GM18499 (cell line): ENCODE data around the gene SLC6A9.

Experiments used
- ATAC-seq: cut with Tn5 transposase; IDR thresholded peaks from one replicate; pipeline ENCODE4 v1.9.1; 2021; ENCODE audit warnings: moderate number of reproducible peaks; ENCODE audit not compliant: insufficient read depth, unreplicated experiment

SLC6A9 gene

DNA sequence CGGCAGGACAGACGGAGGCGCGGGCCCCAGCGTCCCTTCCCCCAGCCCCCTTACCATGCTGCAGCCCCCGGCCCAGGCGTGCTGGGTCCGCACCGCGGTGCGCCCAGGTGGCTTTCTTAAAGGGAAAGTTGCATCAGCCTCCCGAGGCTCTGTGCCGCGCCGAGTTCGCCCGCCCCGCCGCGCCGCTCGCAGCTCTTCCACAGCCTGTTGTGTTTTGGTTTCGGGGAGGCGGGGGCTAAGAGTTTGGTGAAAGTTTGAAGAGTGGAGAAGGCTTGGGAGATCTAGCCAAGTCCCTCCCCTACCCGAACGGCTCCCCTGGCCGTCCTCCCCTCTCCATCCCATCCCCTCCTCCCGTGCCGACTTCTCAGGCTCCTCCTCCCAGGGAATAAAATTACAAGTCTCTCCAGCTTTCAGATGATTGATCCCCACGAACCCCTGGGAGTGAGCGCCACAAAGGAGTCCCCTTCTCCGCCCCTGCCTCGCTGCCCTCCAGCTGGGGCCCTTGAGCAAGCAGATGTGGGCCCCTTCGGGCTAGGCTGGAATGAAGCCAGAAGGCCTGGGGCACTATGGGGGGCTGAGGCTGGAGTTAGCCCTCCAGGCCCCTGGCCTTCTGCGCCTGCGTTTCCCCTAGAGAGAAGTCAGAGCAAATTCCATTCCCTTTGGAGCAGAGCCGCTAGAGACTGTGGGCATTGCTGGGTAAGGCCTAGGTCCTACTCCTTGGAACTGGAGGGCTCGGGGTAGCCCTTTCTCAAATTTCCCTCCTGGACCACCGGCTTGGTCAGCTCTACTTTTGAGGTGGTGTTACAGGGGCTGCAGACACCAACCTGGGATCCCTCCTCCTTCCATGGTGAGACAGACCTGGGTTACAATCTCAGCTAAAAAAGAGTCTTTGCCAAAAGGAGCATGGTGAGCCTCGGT lies at the start of gene SLC6A9:
TSS of gene SLC6A9 (minus strand) at position 211 of the 918 bp plus-strand sequence. CDS start 7,185 bp downstream, outside the sequence.
- no peak for ATAC-seq

DNA sequence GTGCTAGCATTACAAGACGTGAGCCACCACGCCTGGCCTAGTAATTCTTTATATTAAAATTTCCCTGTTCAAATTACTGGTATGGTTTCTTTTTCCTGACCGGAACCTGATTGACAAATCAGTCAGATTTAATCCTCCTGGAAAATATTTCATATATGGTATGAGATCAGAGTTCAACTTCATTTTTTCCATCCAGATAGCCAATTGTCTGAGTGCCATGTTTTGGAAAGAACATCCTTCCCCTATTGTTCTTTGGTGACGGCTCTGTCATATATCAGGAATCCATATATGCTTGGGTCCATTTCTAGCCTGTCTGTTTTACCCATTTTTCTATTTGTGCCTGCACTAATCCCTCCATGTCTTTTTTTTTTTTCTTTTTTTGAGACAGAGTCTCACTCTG lies 48.3 kb upstream of the SLC6A9 start:
- no peak for ATAC-seq

DNA sequence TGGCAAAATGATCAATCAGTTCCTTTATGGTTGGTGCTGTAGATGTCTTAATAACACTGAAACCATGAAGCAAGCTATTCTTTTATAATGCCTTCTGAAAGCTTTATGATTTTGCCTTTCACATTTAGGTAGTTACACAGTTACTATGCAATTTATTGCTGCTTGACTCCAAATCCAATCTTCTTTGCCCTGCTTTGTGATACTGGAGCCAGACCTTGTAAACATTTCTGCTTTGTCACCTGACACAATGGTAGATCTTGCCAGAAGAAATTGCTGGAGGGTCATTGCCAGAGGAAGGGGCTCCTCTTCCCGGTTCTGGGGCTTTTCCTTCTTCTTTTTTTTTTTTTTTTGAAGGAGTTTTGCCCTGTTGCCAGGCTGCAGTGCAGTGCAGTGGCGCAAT lies 46.8 kb upstream of the SLC6A9 start:
- ATAC-seq = no peak

DNA sequence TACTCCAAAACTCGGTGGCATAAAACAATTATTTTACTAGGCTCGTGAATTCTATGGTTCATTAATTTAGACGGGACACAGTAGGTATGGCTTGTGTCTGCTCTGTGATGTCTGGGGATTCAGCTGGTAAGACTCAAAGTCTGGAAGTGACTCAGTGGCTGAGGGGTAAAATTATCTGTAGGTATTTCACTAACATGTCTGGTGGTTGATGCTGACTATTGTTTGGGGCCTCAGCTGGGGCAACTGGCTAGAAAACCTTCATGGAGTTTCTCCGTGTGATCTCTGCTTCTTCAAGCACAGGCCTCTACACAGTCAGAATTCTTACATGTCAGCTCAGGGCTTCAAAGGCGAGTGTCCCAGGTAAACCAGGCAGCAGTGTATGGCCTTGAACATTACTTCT lies 46.2 kb upstream of the SLC6A9 start:
- no peak for ATAC-seq

DNA sequence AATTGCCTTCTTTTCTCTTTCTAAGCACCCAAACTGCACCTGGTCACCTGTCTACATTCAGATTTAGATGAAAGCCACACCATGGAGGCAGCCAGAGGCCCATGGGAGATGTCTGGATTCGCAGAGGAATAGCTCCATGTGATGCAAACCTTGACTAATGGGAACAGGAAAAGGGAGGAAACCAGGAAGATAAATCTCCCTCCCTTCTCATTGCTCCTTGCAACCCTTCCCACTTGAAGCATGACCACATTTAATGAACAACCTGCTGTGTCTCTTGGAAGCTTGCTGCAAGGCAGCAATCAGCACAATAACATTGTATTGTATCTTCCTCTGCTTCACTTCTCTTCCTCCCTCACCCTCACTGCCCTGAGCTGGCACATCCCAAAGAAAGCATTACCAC lies 44.8 kb upstream of the SLC6A9 start:
- no peak for ATAC-seq

DNA sequence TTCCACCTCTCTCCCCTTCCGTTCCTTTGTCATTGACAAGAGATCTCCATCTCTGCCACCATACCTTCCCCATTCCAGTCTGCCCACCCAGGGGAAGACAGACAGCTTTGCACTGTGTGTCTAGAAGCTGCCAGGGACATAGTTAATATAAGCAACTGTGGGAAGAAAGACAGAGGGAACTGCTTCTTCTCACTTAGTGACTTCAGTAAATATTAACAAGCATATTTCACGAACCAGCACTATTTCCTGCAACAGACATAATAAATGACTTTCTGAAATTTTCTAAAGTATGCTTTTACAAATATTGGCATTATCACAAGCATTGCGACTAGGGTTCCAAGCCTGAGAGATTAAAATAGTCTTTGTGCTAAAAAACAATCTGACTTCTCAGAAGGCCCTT lies 43.2 kb upstream of the SLC6A9 start:
- no peak for ATAC-seq

DNA sequence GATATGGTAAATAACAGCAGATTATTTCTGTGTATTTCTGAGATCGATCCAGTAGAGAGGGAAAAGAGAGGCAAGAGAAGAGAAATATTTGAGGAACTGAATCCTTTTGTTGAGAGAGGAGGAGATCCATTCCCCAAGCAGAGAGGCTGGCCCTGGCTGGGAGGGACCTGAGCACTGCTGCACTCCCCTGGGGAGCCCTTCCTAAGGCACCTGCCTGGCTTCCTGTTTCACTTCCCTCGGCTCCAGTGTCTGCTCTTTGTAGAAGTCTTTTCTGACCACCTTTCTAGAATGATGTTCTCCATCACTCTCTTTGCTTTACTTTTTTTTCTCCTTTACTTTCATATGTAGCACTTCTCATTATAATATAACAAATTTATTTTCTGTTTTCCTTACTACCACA lies 42.3 kb upstream of the SLC6A9 start:
- no peak for ATAC-seq

DNA sequence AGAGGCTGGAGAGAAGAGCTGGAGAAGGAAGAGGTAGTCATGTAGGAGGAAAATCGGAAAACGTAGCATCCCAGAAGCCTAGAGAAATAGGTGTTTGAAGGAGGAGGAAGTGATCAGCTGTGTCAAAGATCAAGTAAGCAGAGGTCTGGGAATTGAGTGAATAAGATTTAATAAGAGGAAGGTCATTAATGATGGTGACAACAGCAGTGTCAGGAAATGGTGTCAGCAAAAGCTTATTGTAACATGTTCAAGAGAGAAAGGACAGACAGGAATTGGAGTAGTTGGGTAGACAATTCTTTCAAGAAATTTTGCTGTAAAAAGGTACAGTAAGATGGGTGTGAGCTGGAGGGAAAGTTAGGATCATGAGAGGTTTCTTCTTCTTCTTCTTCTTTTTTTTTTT lies 41.6 kb upstream of the SLC6A9 start:
- ATAC-seq = no peak

DNA sequence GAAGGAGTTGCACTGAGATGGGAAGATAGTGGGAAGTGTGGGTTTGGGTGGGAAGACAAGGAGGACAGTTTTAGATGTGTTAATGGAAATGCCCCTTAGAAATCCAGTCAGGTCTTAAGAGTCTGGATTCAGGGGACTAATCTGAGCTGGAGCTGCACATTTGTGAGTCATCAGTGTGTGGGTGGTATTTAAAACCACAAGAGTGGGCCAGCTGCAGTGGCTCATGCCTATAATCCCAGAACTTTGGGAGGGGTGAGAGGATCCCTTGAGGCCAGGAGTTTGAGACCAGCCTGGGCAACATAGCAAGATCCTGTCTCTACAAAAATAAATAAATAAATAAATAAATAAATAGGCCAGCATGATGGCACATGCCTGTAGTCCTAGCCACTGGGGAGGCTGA lies 40.9 kb upstream of the SLC6A9 start:
- ATAC-seq = no peak

DNA sequence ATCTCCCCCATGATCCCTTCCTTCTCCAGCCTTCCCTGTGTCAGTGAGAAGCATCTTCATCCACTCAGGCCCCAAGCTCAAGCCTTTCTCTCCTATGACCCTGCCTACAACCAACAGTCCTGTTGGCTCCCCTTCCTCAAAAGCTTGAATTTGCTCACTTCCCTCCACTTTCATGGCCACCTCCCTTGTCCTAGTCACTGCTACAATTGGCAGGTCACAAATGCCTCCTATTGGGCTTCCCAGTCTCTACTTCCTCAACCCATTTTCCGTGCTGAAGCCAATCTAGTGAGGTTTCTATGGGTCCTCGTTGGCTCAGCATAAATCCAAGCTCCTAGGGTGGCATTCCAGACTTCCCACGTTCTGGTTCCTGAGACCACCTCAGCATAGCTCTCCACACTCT lies 40.2 kb upstream of the SLC6A9 start:
- no peak for ATAC-seq

DNA sequence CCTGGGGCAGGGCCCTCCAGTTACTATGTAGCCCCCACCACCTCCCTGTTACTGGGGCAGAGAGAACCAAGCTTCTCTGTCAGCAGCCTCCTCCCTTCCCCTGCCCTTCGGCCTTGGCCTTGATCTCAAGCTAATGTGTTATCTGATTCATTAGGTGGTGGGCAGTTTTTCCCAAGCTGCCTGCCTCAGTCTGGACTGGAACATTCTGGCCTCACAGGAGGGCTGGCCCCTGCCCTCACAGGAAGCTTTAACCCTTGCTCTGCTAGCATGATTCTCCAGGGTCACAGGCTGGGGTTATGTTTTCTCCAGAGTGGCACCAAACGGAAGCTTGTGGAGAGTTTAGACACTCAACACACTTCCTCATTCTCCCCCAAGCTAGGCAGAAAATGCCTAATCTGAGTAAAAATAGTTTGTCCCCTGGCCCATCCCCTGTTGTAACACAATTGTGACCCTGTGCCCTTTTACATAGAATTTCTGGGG lies 37.2 kb upstream of the SLC6A9 start:
- no peak for ATAC-seq

DNA sequence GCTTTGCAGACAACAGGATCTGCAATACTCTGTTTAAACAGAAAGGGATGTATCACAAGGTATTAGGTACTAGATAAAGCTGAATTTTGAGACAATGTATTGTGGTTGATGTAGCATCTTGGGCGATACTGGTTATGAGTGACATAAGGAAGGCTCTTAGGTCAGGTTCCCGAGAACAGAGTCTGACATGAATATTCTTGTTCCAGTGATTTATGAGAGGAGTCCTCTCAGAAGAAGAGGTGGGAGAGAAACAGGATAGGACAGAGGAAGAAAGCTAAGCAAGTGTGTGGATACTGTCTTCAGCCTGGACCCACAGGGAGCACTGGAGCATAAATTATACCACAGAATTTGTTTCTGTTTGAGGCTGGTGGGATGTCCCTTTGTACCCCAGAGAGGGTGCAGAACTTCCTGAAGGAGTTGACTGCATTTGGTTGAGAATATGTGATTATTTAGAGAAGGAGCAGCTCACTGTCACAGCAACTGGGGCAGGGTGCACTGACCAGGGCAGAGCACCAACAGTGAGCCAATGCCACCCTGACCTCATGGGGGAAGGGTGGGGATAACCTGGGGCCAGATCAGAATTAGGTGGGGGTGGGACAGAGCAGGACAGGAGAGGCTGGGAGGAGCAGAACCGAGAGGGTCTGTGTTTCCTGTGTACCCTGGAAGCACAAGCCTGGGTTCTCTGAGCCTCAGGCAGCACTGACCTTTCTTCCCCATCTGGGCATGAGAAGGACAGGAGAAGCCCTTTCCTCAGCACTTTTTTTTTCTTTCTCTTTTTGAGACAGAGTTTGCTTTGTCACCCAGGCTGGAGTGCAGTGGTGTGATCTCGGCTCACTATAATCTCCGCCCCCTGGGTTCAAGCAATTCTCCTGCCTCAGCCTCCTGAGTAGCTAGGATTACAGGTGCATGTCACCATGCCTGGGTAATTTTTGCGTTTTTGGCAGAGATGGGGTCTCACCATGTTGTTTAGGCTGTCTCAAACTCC lies 36.3 kb upstream of the SLC6A9 start:
- no peak for ATAC-seq

DNA sequence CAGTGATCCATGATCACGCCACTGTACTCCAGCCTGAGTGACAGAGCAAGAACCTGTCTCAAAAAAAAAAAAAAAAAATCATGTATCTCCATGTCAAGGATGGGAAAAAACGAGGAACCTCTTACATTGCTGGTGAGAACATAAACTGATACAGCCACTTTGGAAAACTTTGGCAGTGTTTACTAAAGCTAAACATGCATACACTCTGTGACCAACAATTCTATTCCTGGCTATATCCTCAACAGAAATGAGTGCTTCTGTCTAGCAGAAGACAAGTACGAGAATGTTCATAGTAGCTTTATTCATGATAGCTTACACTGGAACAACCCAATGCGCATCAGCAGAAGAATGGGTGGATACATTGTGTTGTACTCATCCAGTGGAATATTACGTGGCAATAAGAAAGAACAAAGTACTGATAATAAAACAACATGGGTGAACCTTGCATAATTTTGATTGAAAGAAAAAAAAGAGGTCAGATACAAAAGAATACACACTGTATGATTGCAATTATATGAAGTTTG lies 31.5 kb upstream of the SLC6A9 start:
- ATAC-seq = no peak

DNA sequence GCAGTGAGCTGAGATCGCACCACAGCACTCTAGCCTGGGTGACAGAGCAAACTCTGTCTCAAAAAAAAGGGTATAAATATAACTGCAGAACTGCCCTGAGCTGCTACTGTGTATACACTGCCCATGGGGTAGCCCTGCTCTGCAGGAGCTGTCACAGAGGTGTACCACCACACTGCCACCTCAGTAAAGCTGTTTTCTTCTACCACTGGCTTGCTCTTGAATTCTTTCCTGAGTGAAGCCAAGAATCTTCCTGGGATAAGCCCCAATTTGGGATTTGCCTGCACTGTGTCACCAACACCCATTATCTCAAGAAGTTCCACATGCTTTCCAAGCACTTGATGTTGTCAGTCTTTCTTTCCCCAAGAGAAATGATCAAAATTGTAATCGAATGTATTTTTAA lies 30.6 kb upstream of the SLC6A9 start:
- ATAC-seq = no peak

DNA sequence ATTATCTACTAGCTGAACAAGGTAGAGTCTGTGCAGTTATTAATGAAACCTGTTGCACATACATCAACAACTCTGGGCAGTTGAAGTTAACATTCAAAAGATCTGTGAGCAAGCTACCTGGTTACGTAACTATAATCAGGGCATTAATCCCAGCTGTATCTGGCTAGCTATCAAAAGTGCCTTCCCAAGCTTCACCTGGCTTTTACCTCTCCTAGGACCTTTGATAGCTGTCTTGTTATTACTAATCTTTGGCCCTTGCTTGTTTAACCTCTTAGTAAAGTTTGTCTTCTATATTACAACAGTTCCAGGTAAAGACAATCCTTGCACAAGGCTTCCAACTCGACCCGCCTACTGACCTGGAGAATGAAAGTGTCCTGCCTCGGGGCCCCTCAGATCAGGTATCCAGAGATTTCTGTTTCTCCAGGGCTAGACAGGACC lies 29.6 kb upstream of the SLC6A9 start:
- no peak for ATAC-seq

DNA sequence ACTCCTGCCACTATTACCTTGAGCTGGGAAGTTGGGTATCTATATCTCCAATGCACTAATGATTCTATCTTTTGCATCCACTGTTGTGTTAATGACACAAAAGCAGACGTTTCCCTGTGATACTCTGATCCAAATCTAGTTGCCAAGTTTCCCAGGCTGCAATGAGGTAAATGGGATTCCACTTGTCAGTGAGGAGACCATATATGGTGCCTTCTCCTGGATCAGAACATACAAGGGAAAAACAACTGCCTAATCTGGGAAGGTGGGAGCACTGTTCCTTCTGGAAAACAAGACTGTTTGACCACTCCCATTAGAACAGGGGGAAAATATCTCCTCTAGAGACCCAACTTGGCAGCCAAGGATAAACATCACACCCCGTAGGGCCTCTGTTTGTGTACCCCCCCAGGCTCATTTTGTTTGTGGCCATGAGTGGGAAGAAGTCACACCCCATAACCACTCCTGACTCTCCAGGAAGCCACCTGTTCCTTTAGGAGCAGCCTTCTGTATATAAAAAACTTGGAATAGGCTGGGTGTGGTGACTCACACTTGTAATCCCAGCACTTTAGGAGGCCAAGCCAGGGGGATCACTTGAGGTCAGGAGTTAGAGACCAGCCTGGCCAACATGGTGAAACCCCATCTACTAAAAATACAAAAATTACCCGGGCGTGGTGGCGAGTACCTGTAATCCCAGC lies 28.5 kb upstream of the SLC6A9 start:
- no peak for ATAC-seq

DNA sequence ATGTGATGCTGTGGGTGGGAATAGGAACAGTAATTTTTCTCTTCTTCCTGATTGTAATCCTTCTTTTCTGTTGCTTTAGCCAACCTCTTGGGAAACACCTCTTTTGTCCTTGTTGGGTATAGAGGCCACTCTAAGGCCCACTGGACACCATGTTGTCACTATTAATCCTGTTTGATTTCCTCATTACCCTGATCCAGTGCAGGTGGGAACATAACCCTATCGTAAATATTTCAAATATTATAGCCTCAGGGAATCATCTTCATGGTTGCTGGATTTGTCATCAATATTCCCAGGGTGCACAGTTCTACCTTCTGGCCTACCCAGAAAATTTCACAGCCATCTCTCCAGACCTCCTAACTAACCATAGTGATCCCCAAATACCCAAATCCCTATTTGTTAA lies 27.9 kb upstream of the SLC6A9 start:
- ATAC-seq = no peak

DNA sequence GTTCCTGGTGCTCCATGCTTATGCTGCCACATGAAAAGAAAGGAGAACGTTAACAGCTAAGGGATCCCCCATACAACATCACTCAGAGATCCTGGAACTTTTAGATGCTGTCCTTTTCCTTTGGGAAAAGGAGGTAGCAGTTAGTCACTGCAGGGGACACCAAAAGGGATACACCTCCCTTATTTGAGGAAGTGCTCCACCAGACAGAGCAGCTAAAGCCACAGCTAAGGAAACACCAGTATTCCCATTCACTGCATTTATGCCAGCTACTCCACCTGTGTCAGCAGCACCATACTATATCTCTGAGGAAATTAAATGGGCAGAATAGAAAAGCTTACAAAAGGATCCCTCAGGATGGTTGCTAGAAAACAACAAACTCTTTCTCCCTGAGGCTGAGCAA lies 26.0 kb upstream of the SLC6A9 start:
- ATAC-seq = no peak

DNA sequence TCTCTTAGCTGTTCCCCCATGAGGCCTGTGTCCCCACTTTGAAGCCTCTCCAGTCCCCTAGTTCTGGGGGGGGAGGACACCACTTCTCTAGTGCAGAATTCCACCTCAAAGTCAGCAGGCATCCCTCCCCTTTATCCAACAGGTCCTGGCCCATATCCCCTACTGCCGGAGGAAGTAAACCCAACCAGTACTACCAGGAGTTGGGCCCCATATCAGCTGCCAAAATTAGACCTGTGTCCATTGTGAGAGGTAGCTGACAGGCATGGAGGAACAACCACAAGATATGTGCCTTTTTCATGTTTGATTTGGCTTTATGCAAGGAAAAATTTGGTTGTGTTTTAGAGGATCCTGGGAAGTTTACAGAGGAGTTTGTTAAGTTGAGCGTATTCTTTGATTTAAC lies 22.1 kb upstream of the SLC6A9 start:
- ATAC-seq = no peak

DNA sequence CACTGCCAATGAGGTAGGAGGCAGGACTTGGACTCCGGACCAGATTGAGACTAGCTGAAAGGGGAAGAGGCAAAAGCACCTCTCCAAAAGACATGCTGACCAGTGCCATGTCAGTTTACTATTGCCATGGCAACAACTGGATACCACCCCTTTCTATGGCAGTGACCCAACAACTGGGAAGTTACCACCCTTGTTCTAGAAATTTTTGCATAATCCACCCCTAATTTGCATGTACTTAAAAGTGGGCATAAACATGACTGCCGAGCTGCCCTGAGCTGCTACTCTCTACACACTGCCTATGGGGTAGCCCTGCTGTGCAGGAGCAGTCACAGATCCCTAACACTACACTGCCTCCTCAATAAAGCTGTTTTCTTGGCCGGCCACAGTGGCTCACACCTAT lies 19.0 kb upstream of the SLC6A9 start:
- ATAC-seq = no peak
